SK-N-SH (cell line): Measurements from ENCODE around the gene UMODL1. TPM values are rescaled to one million over a fixed set of nuclear protein-coding genes. Genes with fewer than 3 reads are reported as not detected.

Experiments
- CTCF ChIA-PET: fragments of 300-600, 350-600 bp; formaldehyde crosslinking; extraction: SDS; loops from one replicate; lab custom pipeline; 2021; lab: Yijun Ruan, JAX
- POLR2A ChIA-PET: fragments of 350-600 bp; sonication (Branson Sonifier 250); formaldehyde crosslinking; extraction: SDS; loops from one replicate; lab custom pipeline; 2020; ENCODE audit warnings: antibody characterized with exemption, inconsistent platforms; lab: Yijun Ruan, JAX
- DNase-seq: peaks from one replicate; pipeline ENCODE4 v3.0.0; 2012
- H2AFZ ChIP-seq: fragments of 200-600 bp; sonication (generic); 2 replicates; pipeline ENCODE4 v1.8.1; 2016; ENCODE audit warnings: antibody characterized with exemption, mild to moderate bottlenecking, low read depth
- H3F3A ChIP-seq: fragments of 200-600 bp; sonication (generic); replicated peaks from 2 replicates; pipeline ENCODE3; 2016; ENCODE audit warnings: antibody characterized with exemption, mild to moderate bottlenecking; ENCODE audit not compliant: insufficient read depth
- H3K27ac ChIP-seq, 2 experiments: fragments of 200-500 bp in 1 of 2; fragments of 200-600 bp in 1 of 2; sonication (Bioruptor generic) in 1 of 2; sonication (generic), shearing (Covaris generic) in 1 of 2; 2 replicates each; pipeline versions ENCODE4 v1.5.1 to v1.6.1; 2014 to 2016; ENCODE audit warnings: low read depth in 2 of 2, inconsistent platforms in 1 of 2, low read length in 1 of 2, mild to moderate bottlenecking in 1 of 2, mixed read lengths in 1 of 2
- H3K27me3 ChIP-seq: fragments of 200-600 bp; sonication (generic), shearing (Covaris generic); 2 replicates; pipeline ENCODE4 v1.6.1; 2016; ENCODE audit warnings: mixed run types; ENCODE audit not compliant: insufficient read depth
- H3K36me3 ChIP-seq, 2 experiments: fragments of 200-500 bp in 1 of 2; fragments of 200-600 bp in 1 of 2; sonication (Bioruptor generic) in 1 of 2; sonication (generic) in 1 of 2; replicated peaks in 1 of 2; 2 replicates each; pipeline versions ENCODE3 to v1.5.1; 2014 to 2016; ENCODE audit warnings: low read length in 1 of 2, mild to moderate bottlenecking in 1 of 2; ENCODE audit not compliant: insufficient read depth in 2 of 2, control insufficient read depth in 1 of 2
- H3K4me1 ChIP-seq, 2 experiments: fragments of 200-500 bp in 1 of 2; fragments of 200-600 bp in 1 of 2; sonication (Bioruptor generic) in 1 of 2; sonication (generic), shearing (Covaris generic) in 1 of 2; 2 replicates each; pipeline versions ENCODE4 v1.5.1 to v1.6.1; 2014 to 2016; ENCODE audit warnings: low read depth in 1 of 2, low read length in 1 of 2, mixed run types in 1 of 2; ENCODE audit not compliant: insufficient read depth in 2 of 2, control insufficient read depth in 1 of 2
- H3K4me2 ChIP-seq: fragments of 200-600 bp; sonication (generic), shearing (Covaris generic); 2 replicates; pipeline ENCODE4 v1.6.1; 2017; ENCODE audit warnings: mixed run types
- H3K4me3 ChIP-seq, 2 experiments: fragments of 200-500 bp in 1 of 2; fragments of 200-600 bp in 1 of 2; sonication (Bioruptor generic) in 1 of 2; sonication (generic), shearing (Covaris generic) in 1 of 2; 2 replicates each; pipeline versions ENCODE4 v1.5.1 to v1.8.1; 2014 to 2016; ENCODE audit warnings: low read depth in 2 of 2, inconsistent platforms in 1 of 2, low read length in 1 of 2, mild to moderate bottlenecking in 1 of 2, mixed read lengths in 1 of 2, moderate library complexity in 1 of 2
- H3K79me2 ChIP-seq: fragments of 200-600 bp; sonication (generic); 2 replicates; pipeline ENCODE4 v1.8.1; 2017; ENCODE audit warnings: mild to moderate bottlenecking; ENCODE audit not compliant: insufficient read depth
- H3K9ac ChIP-seq: fragments of 200-600 bp; sonication (generic); 2 replicates; pipeline ENCODE4 v1.6.1; 2017; ENCODE audit warnings: mixed run types
- H3K9me2 ChIP-seq: fragments of 200-600 bp; sonication (generic); 2 replicates; pipeline ENCODE4 v1.6.1; 2017; ENCODE audit warnings: mixed run types
- H3K9me3 ChIP-seq: fragments of 200-600 bp; sonication (generic); 2 replicates; pipeline ENCODE4 v1.6.1; 2017; ENCODE audit warnings: mixed run types, mild to moderate bottlenecking, moderate library complexity
- H4K20me1 ChIP-seq: fragments of 200-600 bp; sonication (generic); 2 replicates; pipeline ENCODE4 v1.6.1; 2017; ENCODE audit warnings: mild to moderate bottlenecking, mixed run types; ENCODE audit not compliant: insufficient read depth
- CTCF ChIP-seq: fragments of 200-600 bp; sonication (generic); IDR thresholded peaks from 2 replicates; pipeline ENCODE4 v1.6.1; 2017; ENCODE audit warnings: antibody characterized with exemption, mild to moderate bottlenecking, moderate library complexity
- EZH2phosphoT487 ChIP-seq: fragments of 200-600 bp; sonication (generic); IDR thresholded peaks from 2 replicates; pipeline ENCODE4 v1.6.1; 2017; ENCODE audit warnings: low read depth, mixed run types, mild to moderate bottlenecking, antibody characterized with exemption, moderate library complexity, borderline replicate concordance
- FOSL2 ChIP-seq: IDR thresholded peaks from 2 replicates; pipeline ENCODE4 v1.4.0; 2012; ENCODE audit warnings: low read depth, mild to moderate bottlenecking, moderate library complexity, borderline replicate concordance
- FOXJ3 ChIP-seq: sonication (generic); formaldehyde crosslinking; IDR thresholded peaks from 2 replicates; pipeline ENCODE4 v1.5.1; 2020; ENCODE audit warnings: mild to moderate bottlenecking, missing genetic modification reagents
- FOXM1 ChIP-seq: IDR thresholded peaks from 2 replicates; pipeline ENCODE4 v1.4.0; 2012; ENCODE audit warnings: low read depth, mild to moderate bottlenecking
- GATA2 ChIP-seq: sonication (generic); formaldehyde crosslinking; IDR thresholded peaks from 2 replicates; pipeline ENCODE4 v1.5.0; 2020; ENCODE audit warnings: mild to moderate bottlenecking, missing genetic modification reagents
- IRF3 ChIP-seq: fragments of 150-350 bp; IDR thresholded peaks from 2 replicates; pipeline ENCODE4 v1.6.1; 2016; ENCODE audit warnings: mild to moderate bottlenecking, low read depth, low read length
- JUND ChIP-seq: IDR thresholded peaks from 2 replicates; pipeline ENCODE4 v1.4.0; 2012
- REST ChIP-seq: IDR thresholded peaks from 2 replicates; pipeline ENCODE4 v1.6.1; 2012; ENCODE audit warnings: mild to moderate bottlenecking, low read depth, low read length, moderate library complexity
- RFX5 ChIP-seq: IDR thresholded peaks from 2 replicates; pipeline ENCODE4 v1.6.1; 2012; ENCODE audit warnings: mild to moderate bottlenecking, improper control_type of control experiment, low read length
- RXRA ChIP-seq: IDR thresholded peaks from 2 replicates; pipeline ENCODE4 v1.4.0; 2012; ENCODE audit warnings: low read depth, mild to moderate bottlenecking, borderline replicate concordance
- SIN3A ChIP-seq: IDR thresholded peaks from 2 replicates; pipeline ENCODE4 v1.6.1; 2012; ENCODE audit warnings: low read depth, mild to moderate bottlenecking, low read length, moderate library complexity, borderline replicate concordance
- TEAD4 ChIP-seq: IDR thresholded peaks from 2 replicates; pipeline ENCODE4 v1.4.0; 2012; ENCODE audit warnings: mild to moderate bottlenecking, borderline replicate concordance; ENCODE audit not compliant: insufficient read depth
- USF1 ChIP-seq: IDR thresholded peaks from 2 replicates; pipeline ENCODE4 v1.4.0; 2012; ENCODE audit warnings: low read depth, borderline replicate concordance
- USF2 ChIP-seq: fragments of 150-350 bp; IDR thresholded peaks from 2 replicates; pipeline ENCODE4 v1.6.1; 2017; ENCODE audit warnings: antibody characterized with exemption, low read length, low read depth, borderline replicate concordance
- ZBTB33 ChIP-seq: IDR thresholded peaks from 2 replicates; pipeline ENCODE4 v1.4.0; 2012; ENCODE audit warnings: low read depth, borderline replicate concordance
- WGBS: methylation state at CpG from one replicate; pipeline ENCODE4 v1.1.6; 2017; ENCODE audit warnings: low lambda C conversion rate; 5-methylcytosine and 5-hydroxymethylcytosine counted together
- polyA plus RNA-seq, 3 experiments: library from polyadenylated mRNA; depleted of rRNA; stranded (reverse); fragments of >200 nt; gene quantifications; 2 replicates each; pipeline ENCODE4 v1.2.3, GENCODE V29; 2012

The UMODL1 gene
- polyA plus RNA-seq, 1 of the 3 experiments (the other 2 are of a cell fraction) = not detected

- peaks cover 3% of the 10 kb centered on the region for H3F3A ChIP-seq
- no peak for DNase-seq
- H3K4me2 ChIP-seq = no peak overlapping the region
- H3K9me2 ChIP-seq = no peaks in the 10 kb centered on the region
- H2AFZ ChIP-seq = no peak overlapping the region
- no peak overlapping the region for H3K4me3 ChIP-seq
- CTCF ChIA-PET = no interaction called here
- WGBS = 90% methylated on average over 9 of the region's 9 CpGs
- TF ChIP-seq IRF3 (no peak), FOSL2 (no peak), TEAD4 (no peak), REST (no peak), GATA2 (CRISPR knock-in tag) (no peak), JUND (no peak), CTCF (no peak), RXRA (no peak), USF1 (no peak), SIN3A (no peak), FOXM1 (no peak), USF2 (no peak), EZH2phosphoT487 (no peak), FOXJ3 (no peak), RFX5 (no peak), ZBTB33 (no peak)
- no peaks in the 10 kb centered on the region for H3K36me3 ChIP-seq
- H3K9ac ChIP-seq = no peak overlapping the region
- H3K4me1 ChIP-seq = peaks cover 0 to 12% of the 10 kb centered on the region in 2 experiments; a peak in 2 of 4 replicates
- no peak overlapping the region for H3K27ac ChIP-seq
- no peaks in the 10 kb centered on the region for H3K27me3 ChIP-seq
- H4K20me1 ChIP-seq = no peaks in the 10 kb centered on the region
- POLR2A ChIA-PET = no interaction called here
- H3K9me3 ChIP-seq = no peaks in the 10 kb centered on the region
- no peaks in the 10 kb centered on the region for H3K79me2 ChIP-seq
Observed at GRCh38 chr21:42037516-42037915, 33.6 kb upstream of the UMODL1 start.
